ENCODE results near the gene TMEM161A.
A peak's percentile ranks its signal among the peaks of the same experiment; 100 is the strongest.
"Not testable (repeated sequence)": the region's sequence is repeated elsewhere in the genome, so short reads cannot be mapped to it uniquely, and the experiment has no call there.

The TMEM161A gene

GRCh38 chr19:19115954-19116353, 22.3 kb downstream of the TMEM161A start:
- H3K27ac ChIP-seq, result no peak overlapping the region
- peak; percentile 26 for TF ChIP-seq CTCF (conservative IDR thresholded peaks at IDR 0.05)

- no peak for TF ChIP-seq CTCF (conservative IDR thresholded peaks at IDR 0.05)
- H3K27ac ChIP-seq, result no peak overlapping the region
Measured at GRCh38 chr19:19113040-19113626, 25.1 kb downstream of the TMEM161A start.

GRCh38 chr19:19111967-19112580, 26.2 kb downstream of the TMEM161A start:
- no peak for TF ChIP-seq CTCF (conservative IDR thresholded peaks at IDR 0.05)

GRCh38 chr19:19111136-19111835, 27.0 kb downstream of the TMEM161A start:
- no peak for TF ChIP-seq CTCF (conservative IDR thresholded peaks at IDR 0.05)
- H3K27ac ChIP-seq, result no peak overlapping the region

More at GRCh38 chr19:19111967-19112580, 26.2 kb downstream of the TMEM161A start:
- H3K27ac ChIP-seq, result no peak overlapping the region

- TF ChIP-seq CTCF (conservative IDR thresholded peaks at IDR 0.05), result no peak
- no peak overlapping the region for H3K27ac ChIP-seq
Measured at GRCh38 chr19:19110410-19111135, 27.7 kb downstream of the TMEM161A start.

- no peak overlapping the region for H3K27ac ChIP-seq
- no peak for TF ChIP-seq CTCF (conservative IDR thresholded peaks at IDR 0.05)
Measured at GRCh38 chr19:19109601-19110000, 28.7 kb downstream of the TMEM161A start.

GRCh38 chr19:19107654-19108053, 30.6 kb downstream of the TMEM161A start:
- no peak overlapping the region for H3K27ac ChIP-seq
- TF ChIP-seq CTCF (conservative IDR thresholded peaks at IDR 0.05), result no peak

- H3K27ac ChIP-seq, result not testable (repeated sequence)
Measured at GRCh38 chr19:19106938-19107337, 31.3 kb downstream of the TMEM161A start.

All from VCaP (cell line).